Large intestine (tissue), 3 donors: Measurements from ENCODE around the gene PTPRD. TPM values are rescaled to one million over a fixed set of nuclear protein-coding genes. Genes with fewer than 3 reads are reported as not detected.

Experiments used
- DNase-seq, 2 donors: peaks; one replicate each; pipeline versions ENCODE4 v3.0.0 to v3.0.0-alpha.2; 2013
- H3K27ac ChIP-seq: one replicate; pipeline ENCODE4 v1.5.1; 2013; ENCODE audit warnings: low read length
- H3K27me3 ChIP-seq: 2 replicates; pipeline ENCODE4 v1.6.1; 2013; ENCODE audit warnings: low read length; ENCODE audit not compliant: control insufficient read depth, insufficient read depth
- H3K36me3 ChIP-seq: 2 replicates; pipeline ENCODE4 v1.6.1; 2013; ENCODE audit warnings: low read length; ENCODE audit not compliant: control insufficient read depth, insufficient read depth
- H3K4me1 ChIP-seq: one replicate; pipeline ENCODE4 v1.6.1; 2013; ENCODE audit warnings: low read length; ENCODE audit not compliant: control insufficient read depth, insufficient read depth
- H3K4me3 ChIP-seq: one replicate; pipeline ENCODE4 v1.5.1; 2013; ENCODE audit warnings: low read length
- H3K9me3 ChIP-seq: one replicate; pipeline ENCODE4 v1.6.1; 2013; ENCODE audit warnings: mild to moderate bottlenecking, low read depth, low read length, moderate library complexity; ENCODE audit not compliant: control insufficient read depth
- WGBS: methylation state at CpG from one replicate; pipeline ENCODE4 v1.1.5; 2013; ENCODE audit warnings: low lambda C conversion rate; ENCODE audit not compliant: insufficient coverage; 5-methylcytosine and 5-hydroxymethylcytosine counted together
- polyA plus RNA-seq: library from polyadenylated mRNA; unstranded; fragments of 120-200 nt; gene quantifications from one replicate; pipeline ENCODE4 v1.2.1, GENCODE V29; 2013

PTPRD gene
- polyA plus RNA-seq, 1 donor = 12.0 TPM

DNA sequence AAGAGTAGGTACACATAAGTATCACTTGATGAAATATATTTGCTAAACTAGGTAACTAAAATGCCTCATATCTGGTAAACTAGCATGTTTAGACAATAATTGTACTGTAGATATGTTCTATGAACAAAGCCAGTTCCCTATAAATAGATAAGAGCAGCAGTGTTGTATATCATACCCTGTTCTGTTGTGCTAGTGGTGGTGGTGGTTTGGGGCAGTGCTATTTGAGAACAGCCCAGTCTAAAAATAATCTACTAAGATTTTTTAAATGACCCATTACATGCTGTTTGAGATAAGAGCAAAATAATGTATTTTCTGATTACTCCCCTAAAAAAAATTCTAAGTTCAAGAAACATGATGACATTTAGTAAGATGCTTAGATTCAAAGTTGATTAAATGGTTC lies 1984.0 kb downstream of the PTPRD start:
- H3K4me3 ChIP-seq = no peak overlapping the region
- H3K27me3 ChIP-seq = no peaks in the 10 kb centered on the region
- H3K27ac ChIP-seq = no peak overlapping the region
- DNase-seq = no peak
- no peaks in the 10 kb centered on the region for H3K4me1 ChIP-seq
- H3K9me3 ChIP-seq = no peaks in the 10 kb centered on the region
- H3K36me3 ChIP-seq = no peaks in the 10 kb centered on the region

DNA sequence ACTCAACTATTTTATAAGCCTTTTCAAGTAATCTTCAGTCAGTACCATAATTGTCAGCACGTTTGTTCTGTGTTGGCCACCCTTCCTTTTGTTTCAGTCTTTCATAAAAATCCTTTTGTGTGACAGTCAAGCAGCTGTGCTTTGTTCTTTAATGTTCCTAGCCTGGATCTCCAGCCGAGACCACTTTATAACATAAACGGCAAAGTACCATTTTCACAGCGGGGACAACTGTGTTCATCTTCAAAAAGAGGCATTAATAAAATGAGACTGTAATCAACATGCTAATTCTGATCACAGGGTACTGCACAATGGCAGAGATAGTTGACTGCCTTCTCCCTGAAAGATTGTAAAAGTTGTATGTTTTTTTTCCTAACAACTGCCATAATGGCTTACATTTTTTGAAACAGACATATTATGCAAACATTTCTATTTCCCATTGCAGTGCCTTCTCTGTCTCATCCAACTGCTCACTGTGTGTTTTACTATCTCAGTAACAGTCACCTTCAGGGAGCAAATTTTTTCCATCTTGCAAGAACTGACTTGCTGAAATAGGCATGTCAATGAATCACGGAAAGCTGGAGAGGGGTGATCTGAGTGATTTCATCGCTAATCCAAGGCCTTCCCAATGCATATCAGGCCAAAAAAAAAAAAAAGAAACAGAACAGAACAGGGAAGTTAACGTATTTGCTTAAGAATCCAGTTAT lies 1984.7 kb downstream of the PTPRD start:
- Histone ChIP-seq H3K9me3 (no peaks in the 10 kb centered on the region), H3K4me1 (no peaks in the 10 kb centered on the region), H3K27ac (no peak overlapping the region), H3K4me3 (no peak overlapping the region), H3K27me3 (no peaks in the 10 kb centered on the region), H3K36me3 (no peaks in the 10 kb centered on the region)
- no peak for DNase-seq
- 83% methylated on average over 1 of the region's 7 CpGs for WGBS

DNA sequence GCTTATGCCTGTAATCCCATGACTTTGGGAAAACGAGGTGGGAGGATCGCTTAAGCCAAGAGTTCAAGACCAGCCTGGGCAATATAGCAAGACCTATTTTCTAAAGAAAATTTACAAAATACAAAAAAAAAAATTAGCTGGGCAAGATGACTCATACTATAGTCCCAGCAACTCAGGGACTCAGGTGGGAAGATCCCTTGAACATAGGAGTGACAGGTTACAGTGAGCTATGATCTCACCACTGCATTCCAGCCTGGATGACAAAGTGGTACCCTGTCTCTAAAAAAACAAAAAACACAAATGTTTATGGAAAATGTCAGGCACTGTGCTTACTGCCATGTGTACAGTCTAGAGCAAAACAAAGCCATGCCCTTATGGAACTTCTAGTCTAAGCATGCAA lies 1989.9 kb downstream of the PTPRD start:
- Histone ChIP-seq H3K36me3 (no peaks in the 10 kb centered on the region), H3K4me1 (no peaks in the 10 kb centered on the region), H3K27ac (no peak overlapping the region), H3K27me3 (no peaks in the 10 kb centered on the region), H3K4me3 (no peak overlapping the region), H3K9me3 (no peaks in the 10 kb centered on the region)
- WGBS = 100% methylated on average over 2 of the region's 2 CpGs
- DNase-seq = no peak

DNA sequence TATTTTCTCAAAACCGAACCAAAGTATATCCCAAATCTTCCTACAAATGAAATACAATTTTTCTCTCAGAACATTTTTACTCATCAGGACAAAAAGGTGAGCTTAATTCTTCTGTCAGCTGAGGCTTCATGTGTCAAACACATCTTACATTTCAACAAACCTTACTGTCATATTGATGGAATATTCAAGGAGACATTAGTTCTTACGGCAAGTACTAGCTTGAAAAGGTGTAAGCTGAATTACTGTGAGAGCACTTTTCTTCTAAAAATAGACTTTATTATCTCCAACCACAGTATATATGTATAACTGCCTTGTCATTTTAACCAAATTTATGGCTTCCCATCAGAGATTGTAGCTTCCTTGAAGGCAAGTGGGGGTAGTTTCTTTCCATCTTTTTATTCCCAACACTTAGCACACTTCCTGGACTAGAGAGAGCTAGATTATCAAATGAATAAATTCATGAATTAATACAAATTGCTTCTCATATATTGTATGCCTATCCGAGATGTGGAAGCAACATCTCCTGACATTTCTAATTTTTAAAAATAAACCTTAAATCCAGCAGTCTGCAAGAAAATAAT lies 1990.5 kb downstream of the PTPRD start:
- H3K4me1 ChIP-seq = no peaks in the 10 kb centered on the region
- no peak overlapping the region for H3K27ac ChIP-seq
- 79% methylated on average over 3 of the region's 3 CpGs for whole genome bisulfite sequencing

DNA sequence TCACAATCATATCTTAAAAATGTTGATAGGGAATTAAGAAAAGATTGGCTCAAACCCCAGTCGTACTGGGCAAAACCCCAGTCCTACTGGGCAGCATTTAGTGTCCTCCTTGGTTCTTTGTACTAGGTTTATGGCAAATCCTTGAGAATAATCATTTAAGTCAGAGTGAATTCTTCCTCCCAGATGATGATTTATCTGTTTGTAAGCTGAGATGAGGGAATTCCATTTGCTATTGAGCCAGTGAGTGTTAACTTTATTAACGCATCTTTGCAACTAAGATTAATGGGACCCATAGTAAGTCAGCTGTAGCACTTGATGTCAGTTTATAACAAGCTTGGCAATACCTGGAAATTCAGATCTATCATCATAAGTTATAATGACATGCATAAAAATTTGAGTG lies 1991.4 kb downstream of the PTPRD start:
- Histone ChIP-seq H3K27ac (no peak overlapping the region), H3K9me3 (no peaks in the 10 kb centered on the region), H3K36me3 (no peaks in the 10 kb centered on the region), H3K4me1 (no peaks in the 10 kb centered on the region), H3K4me3 (no peak overlapping the region), H3K27me3 (no peaks in the 10 kb centered on the region)
- no peak for DNase-seq
- 63% methylated on average over 1 of the region's 2 CpGs for WGBS

More for the DNA sequence above, 1990.5 kb downstream of the PTPRD start:
- Histone ChIP-seq H3K36me3 (no peaks in the 10 kb centered on the region), H3K9me3 (no peaks in the 10 kb centered on the region), H3K27me3 (no peaks in the 10 kb centered on the region), H3K4me3 (no peak overlapping the region)
- DNase-seq = no peak

DNA sequence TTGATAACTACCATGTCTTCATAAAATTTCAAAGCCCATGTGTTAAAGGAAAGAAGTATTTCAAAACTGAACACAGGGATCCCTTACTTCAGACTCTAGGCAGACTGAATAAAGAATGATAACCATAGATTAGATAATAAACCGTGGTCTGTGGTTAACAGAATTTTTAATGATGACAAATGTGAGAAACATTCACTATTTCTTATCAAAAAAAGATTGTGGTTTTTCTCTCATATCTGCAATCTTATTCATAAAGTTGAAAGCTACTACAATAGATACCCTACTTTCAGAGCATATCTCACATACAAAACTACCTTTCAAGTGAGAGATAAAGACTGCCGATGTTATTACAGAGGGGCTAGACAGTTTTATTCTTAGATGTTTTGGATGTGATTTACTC lies 1996.4 kb downstream of the PTPRD start:
- Histone ChIP-seq H3K36me3 (no peaks in the 10 kb centered on the region), H3K4me1 (no peaks in the 10 kb centered on the region), H3K4me3 (no peak overlapping the region), H3K27ac (no peak overlapping the region), H3K27me3 (no peaks in the 10 kb centered on the region), H3K9me3 (no peaks in the 10 kb centered on the region)
- WGBS = no CpG with 5 or more reads among the region's 2 CpGs
- DNase-seq = no peak

DNA sequence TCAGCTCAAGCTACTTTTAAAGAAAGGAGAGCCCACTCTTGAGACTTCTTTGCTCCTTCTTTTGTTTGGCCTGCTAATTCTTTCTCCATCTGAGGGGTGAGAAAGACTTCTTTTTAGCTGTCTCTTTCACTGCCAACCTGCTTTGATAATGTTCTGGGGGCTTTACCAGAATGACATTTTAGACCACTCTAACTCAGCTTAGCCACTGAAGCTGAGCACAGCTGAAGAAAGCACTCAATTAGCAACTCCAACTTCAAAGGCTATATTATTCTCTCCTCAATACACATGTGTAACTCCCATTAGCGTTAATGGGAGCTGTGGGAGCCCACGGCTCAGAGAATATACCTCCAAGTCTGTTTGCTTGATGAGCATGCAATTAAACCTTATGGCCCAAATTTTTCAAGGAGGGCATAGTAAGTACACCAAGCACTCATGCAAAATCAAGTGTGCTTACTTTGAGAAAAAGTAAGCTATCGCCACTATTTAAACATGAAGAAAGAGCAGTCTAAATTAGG lies 1997.8 kb downstream of the PTPRD start:
- Histone ChIP-seq H3K36me3 (no peaks in the 10 kb centered on the region), H3K27me3 (no peaks in the 10 kb centered on the region), H3K9me3 (no peaks in the 10 kb centered on the region), H3K4me3 (no peak overlapping the region), H3K4me1 (no peaks in the 10 kb centered on the region), H3K27ac (no peak overlapping the region)
- no CpG with 5 or more reads among the region's 3 CpGs for WGBS
- DNase-seq = no peak

DNA sequence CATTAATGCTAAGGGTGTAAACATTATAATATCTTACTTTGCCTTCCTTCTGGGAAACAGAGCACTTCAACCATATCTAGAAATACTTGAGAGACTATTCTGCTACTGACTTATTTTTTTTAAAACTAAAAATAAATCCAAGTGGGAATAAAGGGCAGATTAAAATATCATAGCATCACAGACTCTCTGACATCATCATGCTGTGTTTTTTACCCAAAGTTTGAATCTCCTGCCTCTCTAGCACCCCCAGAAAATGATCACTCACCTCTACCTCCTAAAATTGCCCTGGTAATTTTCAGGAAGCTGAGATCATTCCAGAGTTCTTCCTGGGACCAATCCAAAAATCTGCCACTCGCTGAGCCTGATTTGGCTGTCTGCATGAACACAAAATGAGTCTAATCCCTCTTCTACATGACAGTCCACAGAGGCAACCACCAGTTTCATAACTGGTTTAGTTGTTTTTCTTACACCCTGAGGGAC lies 1999.4 kb downstream of the PTPRD start:
- DNase-seq = no peak
- no peaks in the 10 kb centered on the region for H3K36me3 ChIP-seq
- H3K9me3 ChIP-seq = no peaks in the 10 kb centered on the region
- H3K27me3 ChIP-seq = no peaks in the 10 kb centered on the region
- WGBS = 80% methylated on average over 1 of the region's 1 CpG
- no peaks in the 10 kb centered on the region for H3K4me1 ChIP-seq
- no peak overlapping the region for H3K4me3 ChIP-seq
- H3K27ac ChIP-seq = no peak overlapping the region

DNA sequence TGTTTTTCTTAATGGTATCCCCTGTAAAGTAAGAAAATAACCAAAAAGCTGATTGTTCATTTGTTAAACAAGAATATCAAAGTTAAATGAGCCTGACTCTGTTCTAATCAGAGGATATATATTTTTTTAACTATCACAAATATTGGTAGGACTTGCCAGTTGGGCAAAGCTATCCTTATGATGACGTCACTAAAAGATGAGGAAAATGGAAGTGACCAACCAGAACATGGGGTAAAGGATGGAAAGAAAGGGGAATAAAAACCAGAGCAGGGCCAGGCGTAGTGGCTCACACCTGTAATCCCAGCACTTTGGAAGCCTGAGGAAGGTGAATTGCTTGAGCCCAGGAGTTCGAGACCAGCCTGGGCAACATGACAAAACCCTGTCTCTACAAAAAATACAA lies 2001.6 kb downstream of the PTPRD start:
- Histone ChIP-seq H3K4me1 (no peaks in the 10 kb centered on the region), H3K9me3 (no peaks in the 10 kb centered on the region), H3K27me3 (no peaks in the 10 kb centered on the region), H3K36me3 (no peaks in the 10 kb centered on the region), H3K4me3 (no peak overlapping the region), H3K27ac (no peak overlapping the region)
- no peak for DNase-seq
- WGBS = 92% methylated on average over 2 of the region's 3 CpGs

DNA sequence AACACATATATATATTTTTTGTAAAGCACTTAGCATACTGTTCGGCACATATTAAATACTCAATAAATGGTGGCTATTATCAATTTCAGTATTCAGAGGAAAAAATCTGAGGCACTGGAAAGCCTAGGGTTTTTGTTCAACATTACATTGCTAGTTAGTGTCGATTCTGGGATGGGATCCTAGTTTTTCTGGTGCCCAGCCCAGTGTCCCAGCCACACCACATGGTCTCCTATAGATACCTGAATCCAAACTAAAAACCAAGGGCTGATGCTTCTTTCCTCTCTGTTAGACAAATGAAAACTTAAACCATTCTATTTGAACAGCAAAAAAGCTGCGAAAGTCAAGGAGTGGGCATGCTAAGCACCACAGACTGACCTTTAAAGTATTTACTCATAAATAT lies 2002.5 kb downstream of the PTPRD start:
- Histone ChIP-seq H3K9me3 (no peaks in the 10 kb centered on the region), H3K27me3 (no peaks in the 10 kb centered on the region), H3K4me3 (no peak overlapping the region), H3K4me1 (no peaks in the 10 kb centered on the region), H3K27ac (no peak overlapping the region), H3K36me3 (no peaks in the 10 kb centered on the region)
- WGBS = 100% methylated on average over 1 of the region's 3 CpGs
- no peak for DNase-seq

DNA sequence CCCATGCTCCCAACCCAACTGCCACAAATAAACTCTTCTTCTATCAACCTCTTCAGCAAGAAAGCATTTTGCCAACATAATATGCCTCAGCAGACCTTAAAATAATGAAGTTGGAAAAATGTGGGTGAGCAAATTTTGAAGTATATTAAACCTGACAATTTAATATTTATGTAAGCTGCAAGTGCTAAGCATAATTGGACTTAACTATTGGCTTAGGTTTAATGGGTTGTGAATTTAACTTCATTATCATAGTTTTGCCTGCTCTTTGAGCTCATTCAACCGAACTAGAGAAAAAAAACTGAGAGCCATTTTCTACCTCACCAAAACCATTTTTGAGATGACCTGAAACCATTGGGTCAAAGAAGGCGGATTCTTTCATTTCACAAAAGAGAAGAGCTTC lies 2007.7 kb downstream of the PTPRD start:
- DNase-seq = no peak
- Histone ChIP-seq H3K4me3 (no peak overlapping the region), H3K4me1 (no peaks in the 10 kb centered on the region), H3K36me3 (no peaks in the 10 kb centered on the region), H3K27ac (no peak overlapping the region), H3K27me3 (no peaks in the 10 kb centered on the region), H3K9me3 (no peaks in the 10 kb centered on the region)
- 100% methylated on average over 1 of the region's 2 CpGs for WGBS
